ENCODE measurements around the gene SCTR.

The SCTR gene

GRCh38 chr2:119472749-119473148, 51.5 kb downstream of the SCTR start:
- no peak for DNase-seq

- no peak for DNase-seq
Measured at GRCh38 chr2:119469661-119470297, 54.5 kb downstream of the SCTR start.

- DNase-seq, result no peak
Measured at GRCh38 chr2:119469131-119469530, 55.2 kb downstream of the SCTR start.

- no peak for DNase-seq
Measured at GRCh38 chr2:119468154-119468955, 55.9 kb downstream of the SCTR start.

GRCh38 chr2:119466373-119466772, 57.9 kb downstream of the SCTR start:
- DNase-seq, result no peak

- no peak for DNase-seq
Measured at GRCh38 chr2:119465687-119466086, 58.6 kb downstream of the SCTR start.

- no peak for DNase-seq
Measured at GRCh38 chr2:119464981-119465380, 59.3 kb downstream of the SCTR start.

- DNase-seq, result no peak
Measured at GRCh38 chr2:119463990-119464389, 60.3 kb downstream of the SCTR start.

GRCh38 chr2:119463136-119463535, 61.1 kb downstream of the SCTR start:
- DNase-seq, result no peak

GRCh38 chr2:119462574-119462973, 61.7 kb downstream of the SCTR start:
- DNase-seq, result no peak

- DNase-seq, result no peak
Measured at GRCh38 chr2:119461811-119462210, 62.5 kb downstream of the SCTR start.

- no peak for DNase-seq
Measured at GRCh38 chr2:119460076-119460475, 64.2 kb downstream of the SCTR start.

- no peak for DNase-seq
Measured at GRCh38 chr2:119455066-119455718, 69.1 kb downstream of the SCTR start.

GRCh38 chr2:119453972-119454593, 70.2 kb downstream of the SCTR start:
- no peak for DNase-seq

- DNase-seq, result no peak
Measured at GRCh38 chr2:119451336-119452050, 72.8 kb downstream of the SCTR start.

- no peak for DNase-seq
Measured at GRCh38 chr2:119449521-119449920, 74.8 kb downstream of the SCTR start.

- no peak for DNase-seq
Measured at GRCh38 chr2:119448427-119449141, 75.7 kb downstream of the SCTR start.

- no peak for DNase-seq
Measured at GRCh38 chr2:119446037-119446436, 78.2 kb downstream of the SCTR start.

- DNase-seq, result no peak
Measured at GRCh38 chr2:119442850-119443249, 81.4 kb downstream of the SCTR start.

- DNase-seq, result no peak
Measured at GRCh38 chr2:119442226-119442619, 82.1 kb downstream of the SCTR start.

GRCh38 chr2:119441376-119442225, 82.7 kb downstream of the SCTR start:
- DNase-seq, result no peak
